Measurements from ENCODE around the gene ZFAND4.
"Not testable (repeated sequence)": the region's sequence is repeated elsewhere in the genome, so short reads cannot be mapped to it uniquely, and the experiment has no call there.

Gene ZFAND4

DNA sequence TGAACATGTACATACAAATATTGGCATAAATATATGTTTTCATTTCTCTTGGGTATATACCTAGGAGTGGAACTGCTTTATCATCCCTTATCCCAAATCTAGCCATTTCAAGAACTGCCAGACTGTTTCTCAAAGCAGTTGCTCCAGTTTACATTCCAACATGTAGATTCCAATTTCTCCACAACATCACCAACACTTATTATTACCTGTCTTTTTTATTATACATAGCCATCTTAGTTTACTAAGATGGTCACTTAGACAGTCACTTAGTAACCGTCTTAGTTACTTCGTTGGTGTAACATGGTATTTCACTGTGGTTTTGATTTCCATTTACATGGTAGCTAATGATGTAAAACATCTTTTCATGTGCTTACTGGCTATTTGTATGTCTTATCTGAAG, 82.7 kb downstream of the ZFAND4 start:
- no peak for DNase-seq (ENCODE audit: low spot score)

DNA sequence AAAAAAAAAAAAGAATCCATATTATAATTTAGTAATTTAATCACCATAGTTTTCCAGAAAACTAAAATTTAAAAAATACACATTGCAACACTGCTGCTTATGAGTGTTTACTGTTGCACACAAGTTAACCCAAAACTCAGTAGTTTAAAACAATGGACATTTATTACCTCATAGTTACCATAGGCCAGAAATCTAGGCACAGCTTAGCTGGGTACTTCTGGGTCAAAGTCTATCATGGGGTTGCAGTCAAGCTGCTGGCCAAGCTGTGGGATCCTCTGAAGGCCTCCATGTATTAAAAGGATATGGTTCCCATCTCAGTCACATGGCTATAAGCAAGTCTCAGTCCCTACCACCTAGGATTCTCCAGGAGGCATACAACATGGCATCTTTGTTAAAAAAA, 83.6 kb downstream of the ZFAND4 start:
- DNase-seq (ENCODE audit: low spot score): no peak

DNA sequence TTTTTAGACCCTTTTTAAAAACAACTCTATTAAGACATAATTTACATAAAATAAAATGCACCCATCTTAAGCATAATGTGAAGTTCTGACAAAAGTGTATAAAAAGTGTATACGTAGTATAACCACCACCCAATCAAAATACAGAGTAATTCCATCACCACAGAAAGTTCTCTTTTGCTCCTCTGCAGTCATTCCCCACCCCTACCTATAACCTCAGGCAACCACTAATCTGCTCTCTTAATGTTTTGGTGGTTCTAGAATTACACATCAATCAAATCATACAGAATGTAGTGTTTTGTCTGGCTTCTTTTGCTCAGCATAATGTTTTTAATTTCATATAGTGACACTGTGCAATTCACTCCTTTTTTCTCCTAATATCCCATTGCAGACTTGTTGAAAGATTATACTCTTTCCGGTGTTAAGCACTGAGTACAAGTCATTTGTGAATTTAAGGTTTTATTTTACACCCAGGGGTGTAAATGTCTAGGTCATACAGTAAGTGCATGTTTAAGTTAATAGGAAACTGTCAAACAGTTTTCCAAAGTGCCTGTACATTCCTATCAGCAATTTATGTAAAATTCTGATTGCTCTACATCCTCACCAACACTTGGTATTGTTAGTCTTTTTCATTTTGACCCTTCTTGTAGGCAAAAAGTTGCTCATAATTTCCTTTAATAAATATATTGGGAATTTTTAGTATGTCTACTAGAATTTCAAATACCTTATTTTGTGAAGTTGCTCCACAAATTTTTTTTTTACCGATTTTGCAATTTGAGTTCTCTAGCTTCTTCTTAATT, 86.3 kb downstream of the ZFAND4 start:
- DNase-seq (ENCODE audit: low spot score): no peak

DNA sequence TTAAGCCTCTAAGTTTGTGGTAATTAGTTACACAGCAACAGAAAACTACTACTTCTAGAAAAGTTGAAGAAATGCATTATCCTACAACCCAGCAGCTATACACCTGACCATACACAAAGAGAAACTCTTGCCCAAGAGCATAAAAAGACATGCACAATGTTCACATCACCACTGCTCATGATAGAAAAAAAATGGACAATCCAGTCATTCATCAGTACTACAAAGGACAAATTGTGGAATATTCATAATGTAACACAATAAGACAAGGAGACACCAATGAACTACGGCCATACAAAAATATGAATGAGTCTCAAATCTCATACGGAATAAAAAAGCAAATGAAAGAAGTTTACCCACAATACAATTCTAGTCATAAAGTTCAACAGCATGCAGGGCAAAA, 87.4 kb downstream of the ZFAND4 start:
- no peak for DNase-seq (ENCODE audit: low spot score)

DNA sequence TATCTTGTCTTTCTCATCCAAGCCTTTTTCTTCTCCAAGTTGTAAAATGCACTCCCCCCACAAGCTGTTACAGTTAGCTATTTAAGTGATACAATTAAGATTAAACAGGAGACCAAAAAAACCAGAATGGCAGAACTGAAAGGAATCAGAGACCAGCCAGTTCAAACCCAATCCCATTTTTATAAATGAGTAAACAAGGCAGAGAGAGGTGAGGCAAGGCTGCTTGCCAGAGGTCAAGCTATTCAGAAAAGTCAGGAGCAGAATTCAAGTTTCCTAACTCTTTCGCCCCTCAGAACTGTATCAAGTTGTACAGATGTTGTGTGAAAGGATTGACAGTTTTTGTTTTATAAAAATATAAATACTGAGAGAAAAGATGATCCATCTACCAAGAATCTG, 90.2 kb downstream of the ZFAND4 start:
- no peak for DNase-seq (ENCODE audit: low spot score)

DNA sequence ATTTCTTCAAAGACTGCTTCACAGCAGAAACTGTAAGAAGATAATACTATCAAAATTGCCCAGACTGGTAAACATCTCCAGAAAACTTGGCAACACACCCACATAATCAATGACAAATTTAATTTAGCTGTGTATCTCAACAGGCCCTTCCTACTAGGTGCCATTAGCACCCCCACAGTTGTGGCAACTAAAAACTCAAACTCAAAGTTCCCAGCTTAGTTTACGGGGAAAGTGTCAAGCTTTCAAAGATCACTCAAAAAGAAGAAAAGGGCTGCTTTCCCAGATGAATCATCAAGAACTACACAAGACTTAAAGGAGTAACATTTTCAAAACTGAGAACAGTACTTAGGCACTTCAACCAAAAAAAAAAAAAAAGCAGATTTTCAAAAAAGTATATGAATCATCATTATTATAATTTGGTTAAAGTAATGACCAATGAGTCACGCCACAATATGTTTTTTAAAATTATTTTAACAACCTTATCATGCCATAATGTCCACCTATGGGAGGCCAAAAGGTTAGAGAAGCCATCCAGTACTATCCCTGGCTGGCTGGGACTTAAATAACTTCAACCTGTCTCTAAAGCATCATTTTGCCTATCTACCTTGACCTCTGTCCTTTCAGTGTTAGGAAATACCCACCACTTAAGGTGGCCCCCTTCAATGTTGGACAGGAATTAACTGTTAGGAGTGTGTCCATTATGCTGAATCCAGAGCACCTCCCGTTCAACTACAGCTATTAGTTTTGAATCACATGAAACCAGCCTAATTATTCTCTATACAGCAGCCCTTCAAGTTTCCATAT, 90.8 kb downstream of the ZFAND4 start:
- no peak for DNase-seq (ENCODE audit: low spot score)

DNA sequence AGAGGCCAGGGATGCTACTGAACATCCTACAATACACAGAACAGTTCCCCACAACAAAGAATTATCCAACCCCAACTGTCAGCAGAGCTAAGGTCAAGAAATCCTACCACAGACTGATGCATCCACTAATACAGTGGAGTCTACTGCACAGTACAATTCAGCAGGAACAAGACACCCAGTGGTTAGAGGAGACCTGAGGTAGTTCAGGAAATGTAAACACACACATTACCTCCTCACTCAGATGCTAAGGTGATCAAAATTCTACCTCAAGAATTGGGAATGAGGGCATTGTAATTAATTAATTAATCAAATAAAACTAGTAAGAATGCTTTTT, 91.4 kb downstream of the ZFAND4 start:
- DNase-seq (ENCODE audit: low spot score): no peak

DNA sequence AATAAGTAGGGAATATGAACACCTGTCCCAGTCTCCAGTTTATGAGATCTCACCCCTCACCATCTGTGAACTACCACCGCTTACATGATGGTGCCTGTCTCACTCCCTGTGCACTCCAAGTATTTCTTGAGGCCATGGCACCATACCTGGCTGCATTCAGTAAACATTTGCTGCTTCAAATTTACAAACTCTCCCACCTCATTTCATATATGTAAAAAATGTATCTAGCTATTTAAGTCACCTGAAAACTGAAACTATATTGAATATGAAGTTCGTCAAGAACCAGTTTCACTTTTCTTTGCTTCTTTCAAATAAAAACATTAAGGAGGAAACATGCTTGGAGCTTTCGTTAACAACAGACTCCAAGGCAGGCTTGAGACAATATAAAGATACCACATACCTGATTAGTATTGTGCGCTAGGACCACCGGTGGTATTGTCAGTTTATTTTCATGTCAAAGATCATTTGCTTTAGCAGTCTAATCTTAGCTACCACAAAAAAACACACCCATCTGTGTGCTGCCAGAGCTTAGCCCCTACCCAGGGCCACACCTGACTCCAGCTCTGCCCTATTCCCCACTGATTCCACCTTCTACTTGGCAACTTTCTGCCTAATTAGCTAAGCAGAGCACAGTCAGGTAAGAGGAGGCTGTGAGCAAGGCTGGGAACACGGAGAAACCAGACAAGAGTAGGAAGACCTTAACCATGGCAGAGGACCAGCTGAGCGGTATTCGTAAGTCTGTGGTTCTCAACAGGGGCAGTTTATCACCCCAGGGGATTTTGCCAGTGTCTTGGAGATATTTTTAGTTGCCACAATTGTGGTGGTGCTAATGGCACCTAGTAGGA, 92.0 kb downstream of the ZFAND4 start:
- no peak for DNase-seq (ENCODE audit: low spot score)

DNA sequence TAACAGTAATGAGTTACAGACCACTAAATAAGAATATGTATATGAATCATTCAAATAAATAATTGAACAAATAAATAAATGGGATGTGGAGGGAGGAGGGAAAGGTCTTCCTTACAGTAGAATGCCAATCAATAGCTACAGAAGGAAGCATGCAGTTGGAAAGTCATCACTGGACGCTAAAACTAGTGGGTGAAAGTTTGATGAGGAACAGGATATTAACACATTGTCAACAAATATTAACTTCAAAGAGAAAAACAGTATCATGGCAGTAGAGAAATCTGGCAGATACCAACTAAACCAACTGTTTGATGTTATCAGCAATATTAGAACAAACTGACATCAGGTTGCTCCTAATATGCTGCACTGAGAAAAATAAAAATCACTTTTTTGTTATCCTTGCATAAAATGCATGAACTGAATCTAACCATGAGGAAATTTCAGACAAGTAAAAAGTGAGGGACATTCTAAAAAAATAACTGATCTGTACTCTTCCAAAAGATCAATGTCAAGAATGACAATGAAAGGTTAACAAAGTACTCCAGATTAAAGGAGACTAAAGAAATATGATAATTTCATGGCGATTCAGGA, 94.1 kb downstream of the ZFAND4 start:
- no peak for DNase-seq (ENCODE audit: low spot score)

DNA sequence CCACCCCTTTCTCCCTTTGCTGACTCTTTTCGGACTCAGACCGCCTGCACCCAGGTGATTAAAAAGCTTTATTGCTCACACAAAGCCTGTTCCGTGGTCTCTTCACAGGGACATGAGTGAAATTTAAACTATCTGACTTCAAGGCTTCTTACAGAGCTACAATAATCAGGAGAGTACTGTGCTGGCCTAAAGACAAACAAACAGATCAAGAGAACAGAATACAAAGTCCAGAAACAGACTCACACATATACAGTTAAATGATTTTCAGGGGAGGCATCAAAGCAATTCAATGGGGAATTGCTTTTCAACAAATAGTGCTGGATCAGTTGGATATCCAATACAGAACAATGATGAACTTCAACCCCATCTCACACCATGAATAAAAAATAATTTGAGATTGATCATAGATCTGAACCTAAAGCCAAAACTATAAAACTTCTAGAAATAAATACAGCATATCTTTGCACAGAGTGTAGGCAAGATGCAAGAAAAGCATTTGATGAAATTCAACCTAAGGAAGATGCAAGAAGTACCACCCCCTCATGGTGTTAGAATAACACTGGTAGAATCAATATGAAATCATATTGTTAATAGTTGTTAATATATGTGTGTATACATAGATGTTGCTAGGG, 96.5 kb downstream of the ZFAND4 start:
- DNase-seq (ENCODE audit: low spot score): no peak

DNA sequence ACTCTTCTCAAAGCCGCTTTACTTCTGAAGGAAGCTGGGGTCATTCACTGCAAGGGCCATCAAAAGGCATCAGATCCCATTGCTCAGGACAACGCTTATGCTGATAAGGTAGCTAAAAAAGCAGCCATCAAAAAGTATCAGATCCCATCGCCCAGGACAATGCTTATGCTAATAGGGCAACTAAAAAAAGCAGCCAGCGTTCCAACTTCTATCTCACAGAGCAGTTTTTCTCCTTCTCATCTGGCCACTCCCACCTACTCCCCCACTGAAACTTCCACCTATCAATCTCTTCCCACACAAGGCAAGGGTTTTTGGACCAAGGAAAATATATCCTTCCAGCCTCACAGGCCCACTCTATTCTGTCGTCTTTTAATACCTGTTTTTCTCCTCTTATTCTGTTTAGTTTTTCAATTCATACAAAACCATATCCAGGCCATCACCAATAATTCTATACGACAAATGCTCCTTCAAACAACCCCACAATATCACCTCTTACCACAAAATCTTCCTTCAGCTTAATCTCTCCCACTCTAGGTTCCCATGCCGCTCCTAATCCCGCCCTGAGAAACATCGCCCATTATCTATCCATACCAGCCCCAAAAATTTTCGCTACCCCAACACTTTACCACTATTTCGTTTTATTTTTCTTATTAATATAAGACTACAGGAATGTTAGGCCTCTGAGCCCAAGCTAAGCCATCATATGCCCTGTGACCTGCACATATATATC, 97.4 kb downstream of the ZFAND4 start:
- not testable (repeated sequence) for DNase-seq (ENCODE audit: low spot score)

DNA sequence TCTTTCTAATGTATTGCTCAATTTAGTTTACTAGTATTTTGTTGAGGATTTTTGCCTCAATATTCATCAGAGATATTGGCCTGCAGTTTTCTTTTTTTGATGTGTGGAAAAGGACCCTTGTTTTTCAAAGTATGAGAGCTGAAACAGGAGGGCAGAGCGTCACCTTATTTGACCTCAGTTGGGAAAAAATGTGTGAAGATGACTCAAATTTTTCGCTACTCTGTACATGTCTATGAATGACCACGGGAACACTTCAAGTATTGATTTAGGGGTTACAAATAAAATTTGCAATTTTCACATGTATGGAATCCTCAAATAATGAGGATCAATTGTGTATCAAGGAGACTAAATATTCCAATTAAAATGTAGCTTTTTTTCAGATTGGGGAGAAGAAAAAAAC, 103.1 kb downstream of the ZFAND4 start:
- no peak for DNase-seq (ENCODE audit: low spot score)

DNA sequence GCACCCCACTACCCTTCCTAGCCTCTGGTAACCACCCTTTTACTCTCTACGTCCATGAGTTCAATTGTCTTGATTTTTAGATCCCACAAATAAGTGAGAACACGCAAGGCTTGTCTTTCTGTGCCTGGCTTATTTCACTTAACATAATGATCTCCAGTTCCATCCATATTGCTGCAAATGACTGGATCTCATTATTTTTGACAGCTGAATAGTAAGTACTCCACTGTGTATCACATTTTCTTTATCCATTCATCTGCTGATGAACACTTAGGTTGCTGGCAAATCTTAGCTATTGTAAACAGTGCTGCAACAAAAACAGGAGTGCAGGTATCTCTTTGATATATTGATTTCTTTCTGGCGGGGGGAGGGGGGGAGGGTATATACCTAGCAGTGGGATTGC, 106.2 kb downstream of the ZFAND4 start:
- DNase-seq (ENCODE audit: low spot score): no peak
